ENCODE results near the gene NRF1.

- no peak for TF ChIP-seq POLR2AphosphoS5 (IDR thresholded peaks at IDR 0.05; ENCODE audit: low read depth, low read length)
- TF ChIP-seq, protein P1, sequence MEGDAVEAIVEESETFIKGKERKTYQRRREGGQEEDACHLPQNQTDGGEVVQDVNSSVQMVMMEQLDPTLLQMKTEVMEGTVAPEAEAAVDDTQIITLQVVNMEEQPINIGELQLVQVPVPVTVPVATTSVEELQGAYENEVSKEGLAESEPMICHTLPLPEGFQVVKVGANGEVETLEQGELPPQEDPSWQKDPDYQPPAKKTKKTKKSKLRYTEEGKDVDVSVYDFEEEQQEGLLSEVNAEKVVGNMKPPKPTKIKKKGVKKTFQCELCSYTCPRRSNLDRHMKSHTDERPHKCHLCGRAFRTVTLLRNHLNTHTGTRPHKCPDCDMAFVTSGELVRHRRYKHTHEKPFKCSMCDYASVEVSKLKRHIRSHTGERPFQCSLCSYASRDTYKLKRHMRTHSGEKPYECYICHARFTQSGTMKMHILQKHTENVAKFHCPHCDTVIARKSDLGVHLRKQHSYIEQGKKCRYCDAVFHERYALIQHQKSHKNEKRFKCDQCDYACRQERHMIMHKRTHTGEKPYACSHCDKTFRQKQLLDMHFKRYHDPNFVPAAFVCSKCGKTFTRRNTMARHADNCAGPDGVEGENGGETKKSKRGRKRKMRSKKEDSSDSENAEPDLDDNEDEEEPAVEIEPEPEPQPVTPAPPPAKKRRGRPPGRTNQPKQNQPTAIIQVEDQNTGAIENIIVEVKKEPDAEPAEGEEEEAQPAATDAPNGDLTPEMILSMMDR (IDR thresholded peaks at IDR 0.05; ENCODE audit: control extremely low read depth in 1 of 3, insufficient read depth in 1 of 3, low read depth in 1 of 3, low read length in 3 of 3): no peak
- no peak for TF ChIP-seq CBX5 (IDR thresholded peaks at IDR 0.05; ENCODE audit: low read depth, low read length)
- no peak for TF ChIP-seq POLR2A (IDR thresholded peaks at IDR 0.05; ENCODE audit: control extremely low read depth in 1 of 2, low read depth in 2 of 2, low read length in 2 of 2)
- TF ChIP-seq RNF2 (IDR thresholded peaks at IDR 0.05; ENCODE audit: borderline replicate concordance, low read depth, low read length, missing control alignments, poor library complexity, severe bottlenecking): no peak
- TF ChIP-seq RAD21 (IDR thresholded peaks at IDR 0.05 in 1 of 2, conservative IDR thresholded peaks at IDR 0.05 in 1 of 2; ENCODE audit: low read depth in 2 of 2, low read length in 2 of 2): no peak
- no peak for TF ChIP-seq ATF2 (IDR thresholded peaks at IDR 0.05; ENCODE audit: low read length)
- TF ChIP-seq EP300 (IDR thresholded peaks at IDR 0.05; ENCODE audit: borderline replicate concordance in 1 of 2, low read depth in 2 of 2, low read length in 2 of 2): no peak
Observed at GRCh38 chr7:129650056-129650758, 38.7 kb downstream of the NRF1 start.
